H9 (cell line): ENCODE results near the gene UVRAG. TPM values are rescaled to one million over a fixed set of nuclear protein-coding genes. Genes with fewer than 3 reads are reported as not detected.

Experiments
- DNase-seq: peaks from one replicate; pipeline ENCODE4 v3.0.0-alpha.2; 2017
- H2AFZ ChIP-seq: one replicate; pipeline ENCODE4 v1.6.1; 2013; ENCODE audit warnings: mild to moderate bottlenecking, low read length, control low read depth, moderate library complexity
- H2AK5ac ChIP-seq: 2 replicates; pipeline ENCODE4 v1.6.1; 2013; ENCODE audit warnings: low read length, control low read depth, mixed read lengths; ENCODE audit not compliant: insufficient read length
- H2BK120ac ChIP-seq: one replicate; pipeline ENCODE4 v1.6.1; 2013; ENCODE audit warnings: low read depth, mild to moderate bottlenecking, low read length, control low read depth, inconsistent platforms; ENCODE audit not compliant: poor library complexity, severe bottlenecking
- H2BK12ac ChIP-seq: 2 replicates; pipeline ENCODE4 v1.6.1; 2013; ENCODE audit warnings: low read length, control low read depth, mixed read lengths, low read depth; ENCODE audit not compliant: insufficient read length
- H2BK15ac ChIP-seq: 2 replicates; pipeline ENCODE4 v1.6.1; 2013; ENCODE audit warnings: low read depth, low read length, control low read depth
- H2BK20ac ChIP-seq: one replicate; pipeline ENCODE4 v1.6.1; 2013; ENCODE audit warnings: low read depth, mild to moderate bottlenecking, low read length, control low read depth, inconsistent platforms; ENCODE audit not compliant: poor library complexity, severe bottlenecking
- H2BK5ac ChIP-seq: 2 replicates; pipeline ENCODE4 v1.6.1; 2013; ENCODE audit warnings: low read length, control low read depth, mixed read lengths; ENCODE audit not compliant: insufficient read length
- H3K14ac ChIP-seq: 2 replicates; pipeline ENCODE4 v1.6.1; 2013; ENCODE audit warnings: low read length, control low read depth; ENCODE audit not compliant: insufficient read depth
- H3K18ac ChIP-seq: 2 replicates; pipeline ENCODE4 v1.6.1; 2013; ENCODE audit warnings: low read depth, mild to moderate bottlenecking, mixed read lengths, low read length, control low read depth; ENCODE audit not compliant: insufficient read length
- H3K23ac ChIP-seq: 2 replicates; pipeline ENCODE4 v1.6.1; 2013; ENCODE audit warnings: low read length, control low read depth, mixed read lengths, low read depth; ENCODE audit not compliant: insufficient read length
- H3K23me2 ChIP-seq: 2 replicates; pipeline ENCODE4 v1.6.1; 2013; ENCODE audit warnings: low read depth, mild to moderate bottlenecking, mixed read lengths, low read length, control low read depth; ENCODE audit not compliant: insufficient read length, poor library complexity, severe bottlenecking
- H3K27ac ChIP-seq: 2 replicates; pipeline ENCODE4 v1.5.1; 2013; ENCODE audit warnings: low read length, control low read depth, mixed read lengths, low read depth; ENCODE audit not compliant: insufficient read length
- H3K27me3 ChIP-seq: 2 replicates; pipeline ENCODE4 v1.6.1; 2013; ENCODE audit warnings: low read length, control low read depth, inconsistent platforms; ENCODE audit not compliant: insufficient read depth
- H3K4ac ChIP-seq: 2 replicates; pipeline ENCODE4 v1.6.1; 2013; ENCODE audit warnings: low read depth, mild to moderate bottlenecking, control low read depth, inconsistent platforms, low read length, moderate library complexity
- H3K4me1 ChIP-seq: 2 replicates; pipeline ENCODE4 v1.6.1; 2013; ENCODE audit warnings: low read length, control low read depth, inconsistent platforms; ENCODE audit not compliant: insufficient read depth
- H3K4me2 ChIP-seq: 2 replicates; pipeline ENCODE4 v1.6.1; 2013; ENCODE audit warnings: low read length, control low read depth, mixed read lengths; ENCODE audit not compliant: insufficient read length, insufficient read depth
- H3K56ac ChIP-seq: 2 replicates; pipeline ENCODE4 v1.6.1; 2013; ENCODE audit warnings: low read depth, mild to moderate bottlenecking, mixed read lengths, low read length, control low read depth; ENCODE audit not compliant: insufficient read length
- H3K79me1 ChIP-seq: 2 replicates; pipeline ENCODE4 v1.6.1; 2013; ENCODE audit warnings: low read depth, mild to moderate bottlenecking, moderate library complexity, low read length, control low read depth, inconsistent platforms; ENCODE audit not compliant: insufficient read depth, poor library complexity, severe bottlenecking
- H3K79me2 ChIP-seq: 2 replicates; pipeline ENCODE4 v1.6.1; 2013; ENCODE audit warnings: low read length, control low read depth, inconsistent platforms; ENCODE audit not compliant: insufficient read depth
- H3K9ac ChIP-seq: 2 replicates; pipeline ENCODE4 v1.6.1; 2013; ENCODE audit warnings: low read length, control low read depth, mixed read lengths; ENCODE audit not compliant: insufficient read length; ENCODE audit errors: extremely low read depth
- H3K9me3 ChIP-seq: one replicate; pipeline ENCODE4 v1.6.1; 2013; ENCODE audit warnings: low read depth, low read length, inconsistent platforms; ENCODE audit not compliant: control insufficient read depth
- H3T11ph ChIP-seq: one replicate; pipeline ENCODE4 v1.6.1; 2013; ENCODE audit warnings: mild to moderate bottlenecking, low read length, control low read depth, inconsistent platforms
- H4K20me1 ChIP-seq: one replicate; pipeline ENCODE4 v1.6.1; 2013; ENCODE audit not compliant: control insufficient read depth, insufficient read length, insufficient read depth
- H4K5ac ChIP-seq: 2 replicates; pipeline ENCODE4 v1.6.1; 2013; ENCODE audit warnings: low read depth, mild to moderate bottlenecking, mixed read lengths, low read length, control low read depth; ENCODE audit not compliant: insufficient read length
- H4K8ac ChIP-seq: replicated peaks from 2 replicates; pipeline ENCODE4 v1.6.1; 2013; ENCODE audit warnings: low read length, control low read depth, mixed read lengths, low read depth; ENCODE audit not compliant: insufficient read length
- H4K91ac ChIP-seq: 2 replicates; pipeline ENCODE4 v1.6.1; 2013; ENCODE audit warnings: low read depth, mild to moderate bottlenecking, moderate library complexity, mixed read lengths, low read length, control low read depth; ENCODE audit not compliant: insufficient read length
- H3K27ac Mint-ChIP-seq, 3 experiments: 2 replicates in 2 of 3; 3 replicates in 1 of 3; pipeline ENCODE4 v1.8.0; 2020 to 2021; ENCODE audit warnings: mixed read lengths in 3 of 3, mild to moderate bottlenecking in 1 of 3, moderate library complexity in 1 of 3
- H3K27me3 Mint-ChIP-seq: 2 replicates; pipeline ENCODE4 v1.8.0; 2021; ENCODE audit warnings: low read depth, mild to moderate bottlenecking, moderate library complexity, mixed read lengths
- H3K36me3 Mint-ChIP-seq, 3 experiments: 2 replicates in 2 of 3; 3 replicates in 1 of 3; pipeline ENCODE4 v1.8.0; 2020 to 2021; ENCODE audit warnings: low read depth in 3 of 3, mixed read lengths in 3 of 3; ENCODE audit not compliant: insufficient read depth in 1 of 3
- H3K4me1 Mint-ChIP-seq, 2 experiments: 2 replicates each; pipeline ENCODE4 v1.8.0; 2020; ENCODE audit warnings: mixed read lengths in 2 of 2
- H3K4me3 Mint-ChIP-seq, 2 experiments: 2 replicates in 1 of 2; 3 replicates in 1 of 2; pipeline ENCODE4 v1.8.0; 2020 to 2021; ENCODE audit warnings: mild to moderate bottlenecking in 2 of 2, mixed read lengths in 2 of 2, moderate library complexity in 1 of 2
- H3K9me3 Mint-ChIP-seq, 2 experiments: 2 replicates in 1 of 2; 3 replicates in 1 of 2; pipeline ENCODE4 v1.8.0; 2020; ENCODE audit warnings: mild to moderate bottlenecking in 2 of 2, mixed read lengths in 2 of 2, moderate library complexity in 1 of 2
- CTCF ChIP-seq: fragments of 200-600 bp; sonication (generic); conservative IDR thresholded peaks from 3 replicates; pipeline ENCODE4 v1.8.0; 2021; ENCODE audit warnings: antibody characterized with exemption, mild to moderate bottlenecking
- WGBS: extraction: QIAGEN DNeasy Blood & Tissue Kit; methylation state at CpG from one replicate; pipeline ENCODE4 v1.1.7; 2013; ENCODE audit warnings: missing lambda C conversion rate, low lambda C conversion rate, mixed read lengths; ENCODE audit not compliant: insufficient read length; ENCODE audit errors: extremely low coverage; 5-methylcytosine and 5-hydroxymethylcytosine counted together
- total RNA-seq: library from RNA; stranded (reverse); gene quantifications from 2 replicates; pipeline ENCODE4 v1.2.1, GENCODE V29; 2021

The UVRAG gene
- total RNA-seq, 1 experiment from 2014 or later: 18.5 TPM

GRCh38 chr11:76004400-76004799, 189.4 kb downstream of the UVRAG start:
- Histone ChIP-seq H3K4ac (no peak overlapping the region), H3K27me3 (no peaks in the 10 kb centered on the region), H2BK120ac (no peak overlapping the region), H3K56ac (no peak overlapping the region), H4K91ac (no peak overlapping the region), H3K9me3 (no peaks in the 10 kb centered on the region), H3K79me2 (no peaks in the 10 kb centered on the region), H2AK5ac (no peak overlapping the region), H2BK20ac (no peak overlapping the region), H3K4me2 (no peak overlapping the region), H4K8ac (no peak overlapping the region), H3K14ac (no peak overlapping the region), H3K18ac (no peak overlapping the region), H3K79me1 (no peaks in the 10 kb centered on the region), H2BK5ac (no peak overlapping the region), H3K4me1 (no peaks in the 10 kb centered on the region), H3K9ac (no peak overlapping the region), H3K27ac (no peak overlapping the region), H3K23ac (no peak overlapping the region), H3K23me2 (no peaks in the 10 kb centered on the region), H4K5ac (no peak overlapping the region), H2BK15ac (no peak overlapping the region), H2BK12ac (no peak overlapping the region), H3T11ph (no peak overlapping the region), H4K20me1 (no peaks in the 10 kb centered on the region), H2AFZ (no peak overlapping the region)
- no peak overlapping the region for H3K27ac Mint-ChIP-seq
- 100% methylated on average over 1 of the region's 3 CpGs for WGBS
- peaks cover 29 to 64% (median 61%) of the 10 kb centered on the region in 3 experiments for H3K36me3 Mint-ChIP-seq
- no peak for TF ChIP-seq CTCF
- no peak overlapping the region for H3K4me3 Mint-ChIP-seq
- no peaks in the 10 kb centered on the region for H3K4me1 Mint-ChIP-seq
- no peak for DNase-seq
- peaks cover 0 to 7% of the 10 kb centered on the region in 2 experiments; a peak in 2 of 5 replicates for H3K9me3 Mint-ChIP-seq
- H3K27me3 Mint-ChIP-seq: no peaks in the 10 kb centered on the region
